SK-N-SH (cell line): ENCODE measurements around the gene RPS6KA5. TPM values are rescaled to one million over a fixed set of nuclear protein-coding genes. Genes with fewer than 3 reads are reported as not detected.

Source experiments
- CTCF ChIA-PET: fragments of 300-600, 350-600 bp; formaldehyde crosslinking; extraction: SDS; loops from one replicate; lab custom pipeline; 2021; lab: Yijun Ruan, JAX
- POLR2A ChIA-PET: fragments of 350-600 bp; sonication (Branson Sonifier 250); formaldehyde crosslinking; extraction: SDS; loops from one replicate; lab custom pipeline; 2020; ENCODE audit warnings: antibody characterized with exemption, inconsistent platforms; lab: Yijun Ruan, JAX
- DNase-seq: peaks from one replicate; pipeline ENCODE4 v3.0.0; 2012
- H2AFZ ChIP-seq: fragments of 200-600 bp; sonication (generic); 2 replicates; pipeline ENCODE4 v1.8.1; 2016; ENCODE audit warnings: antibody characterized with exemption, mild to moderate bottlenecking, low read depth
- H3F3A ChIP-seq: fragments of 200-600 bp; sonication (generic); replicated peaks from 2 replicates; pipeline ENCODE3; 2016; ENCODE audit warnings: antibody characterized with exemption, mild to moderate bottlenecking; ENCODE audit not compliant: insufficient read depth
- H3K27ac ChIP-seq, 2 experiments: fragments of 200-500 bp in 1 of 2; fragments of 200-600 bp in 1 of 2; sonication (Bioruptor generic) in 1 of 2; sonication (generic), shearing (Covaris generic) in 1 of 2; 2 replicates each; pipeline versions ENCODE4 v1.5.1 to v1.6.1; 2014 to 2016; ENCODE audit warnings: low read depth in 2 of 2, inconsistent platforms in 1 of 2, low read length in 1 of 2, mild to moderate bottlenecking in 1 of 2, mixed read lengths in 1 of 2
- H3K27me3 ChIP-seq: fragments of 200-600 bp; sonication (generic), shearing (Covaris generic); 2 replicates; pipeline ENCODE4 v1.6.1; 2016; ENCODE audit warnings: mixed run types; ENCODE audit not compliant: insufficient read depth
- H3K36me3 ChIP-seq, 2 experiments: fragments of 200-500 bp in 1 of 2; fragments of 200-600 bp in 1 of 2; sonication (Bioruptor generic) in 1 of 2; sonication (generic) in 1 of 2; replicated peaks in 1 of 2; 2 replicates each; pipeline versions ENCODE3 to v1.5.1; 2014 to 2016; ENCODE audit warnings: low read length in 1 of 2, mild to moderate bottlenecking in 1 of 2; ENCODE audit not compliant: insufficient read depth in 2 of 2, control insufficient read depth in 1 of 2
- H3K4me1 ChIP-seq, 2 experiments: fragments of 200-500 bp in 1 of 2; fragments of 200-600 bp in 1 of 2; sonication (Bioruptor generic) in 1 of 2; sonication (generic), shearing (Covaris generic) in 1 of 2; 2 replicates each; pipeline versions ENCODE4 v1.5.1 to v1.6.1; 2014 to 2016; ENCODE audit warnings: low read depth in 1 of 2, low read length in 1 of 2, mixed run types in 1 of 2; ENCODE audit not compliant: insufficient read depth in 2 of 2, control insufficient read depth in 1 of 2
- H3K4me2 ChIP-seq: fragments of 200-600 bp; sonication (generic), shearing (Covaris generic); 2 replicates; pipeline ENCODE4 v1.6.1; 2017; ENCODE audit warnings: mixed run types
- H3K4me3 ChIP-seq, 2 experiments: fragments of 200-500 bp in 1 of 2; fragments of 200-600 bp in 1 of 2; sonication (Bioruptor generic) in 1 of 2; sonication (generic), shearing (Covaris generic) in 1 of 2; 2 replicates each; pipeline versions ENCODE4 v1.5.1 to v1.8.1; 2014 to 2016; ENCODE audit warnings: low read depth in 2 of 2, inconsistent platforms in 1 of 2, low read length in 1 of 2, mild to moderate bottlenecking in 1 of 2, mixed read lengths in 1 of 2, moderate library complexity in 1 of 2
- H3K79me2 ChIP-seq: fragments of 200-600 bp; sonication (generic); 2 replicates; pipeline ENCODE4 v1.8.1; 2017; ENCODE audit warnings: mild to moderate bottlenecking; ENCODE audit not compliant: insufficient read depth
- H3K9ac ChIP-seq: fragments of 200-600 bp; sonication (generic); 2 replicates; pipeline ENCODE4 v1.6.1; 2017; ENCODE audit warnings: mixed run types
- H3K9me2 ChIP-seq: fragments of 200-600 bp; sonication (generic); 2 replicates; pipeline ENCODE4 v1.6.1; 2017; ENCODE audit warnings: mixed run types
- H3K9me3 ChIP-seq: fragments of 200-600 bp; sonication (generic); 2 replicates; pipeline ENCODE4 v1.6.1; 2017; ENCODE audit warnings: mixed run types, mild to moderate bottlenecking, moderate library complexity
- H4K20me1 ChIP-seq: fragments of 200-600 bp; sonication (generic); 2 replicates; pipeline ENCODE4 v1.6.1; 2017; ENCODE audit warnings: mild to moderate bottlenecking, mixed run types; ENCODE audit not compliant: insufficient read depth
- ELF1 ChIP-seq: IDR thresholded peaks from 2 replicates; pipeline ENCODE4 v1.4.0; 2012
- EP300 ChIP-seq, 2 experiments: IDR thresholded peaks; 2 replicates each; pipeline versions ENCODE4 v1.4.0 to v1.6.1; 2012; ENCODE audit warnings: borderline replicate concordance in 1 of 2, low read depth in 1 of 2, low read length in 1 of 2
- EZH2phosphoT487 ChIP-seq: fragments of 200-600 bp; sonication (generic); IDR thresholded peaks from 2 replicates; pipeline ENCODE4 v1.6.1; 2017; ENCODE audit warnings: low read depth, mixed run types, mild to moderate bottlenecking, antibody characterized with exemption, moderate library complexity, borderline replicate concordance
- FOXJ3 ChIP-seq: sonication (generic); formaldehyde crosslinking; IDR thresholded peaks from 2 replicates; pipeline ENCODE4 v1.5.1; 2020; ENCODE audit warnings: mild to moderate bottlenecking, missing genetic modification reagents
- GABPA ChIP-seq: IDR thresholded peaks from 2 replicates; pipeline ENCODE4 v1.4.0; 2012; ENCODE audit warnings: low read depth, mild to moderate bottlenecking
- MEF2A ChIP-seq: IDR thresholded peaks from 2 replicates; pipeline ENCODE4 v1.4.0; 2012; ENCODE audit warnings: low read depth, borderline replicate concordance
- MXI1 ChIP-seq: IDR thresholded peaks from 2 replicates; pipeline ENCODE4 v1.6.1; 2012; ENCODE audit warnings: mild to moderate bottlenecking, low read depth, low read length, improper control_type of control experiment
- NRF1 ChIP-seq: IDR thresholded peaks from 2 replicates; pipeline ENCODE4 v1.6.1; 2012; ENCODE audit warnings: low read depth, mild to moderate bottlenecking, low read length
- POLR2AphosphoS5 ChIP-seq: IDR thresholded peaks from 2 replicates; pipeline ENCODE4 v1.6.1; 2012; ENCODE audit warnings: low read depth, low read length
- RAD21 ChIP-seq: IDR thresholded peaks from 2 replicates; pipeline ENCODE4 v1.6.1; 2012; ENCODE audit warnings: mild to moderate bottlenecking, low read length
- RCOR1 ChIP-seq: fragments of 150-350 bp; IDR thresholded peaks from 2 replicates; pipeline ENCODE4 v1.6.1; 2017; ENCODE audit warnings: antibody characterized with exemption, low read length
- RFX5 ChIP-seq: IDR thresholded peaks from 2 replicates; pipeline ENCODE4 v1.6.1; 2012; ENCODE audit warnings: mild to moderate bottlenecking, improper control_type of control experiment, low read length
- RXRA ChIP-seq: IDR thresholded peaks from 2 replicates; pipeline ENCODE4 v1.4.0; 2012; ENCODE audit warnings: low read depth, mild to moderate bottlenecking, borderline replicate concordance
- SIN3A ChIP-seq: IDR thresholded peaks from 2 replicates; pipeline ENCODE4 v1.6.1; 2012; ENCODE audit warnings: low read depth, mild to moderate bottlenecking, low read length, moderate library complexity, borderline replicate concordance
- SMC3 ChIP-seq: IDR thresholded peaks from 2 replicates; pipeline ENCODE4 v1.6.1; 2012; ENCODE audit warnings: low read depth, low read length, improper control_type of control experiment
- TCF12 ChIP-seq: IDR thresholded peaks from 2 replicates; pipeline ENCODE4 v1.4.0; 2012
- TEAD4 ChIP-seq: IDR thresholded peaks from 2 replicates; pipeline ENCODE4 v1.4.0; 2012; ENCODE audit warnings: mild to moderate bottlenecking, borderline replicate concordance; ENCODE audit not compliant: insufficient read depth
- YY1 ChIP-seq: IDR thresholded peaks from 2 replicates; pipeline ENCODE4 v1.4.0; 2012; ENCODE audit warnings: low read depth, mild to moderate bottlenecking
- WGBS: methylation state at CpG from one replicate; pipeline ENCODE4 v1.1.6; 2017; ENCODE audit warnings: low lambda C conversion rate; 5-methylcytosine and 5-hydroxymethylcytosine counted together
- polyA plus RNA-seq, 3 experiments: library from polyadenylated mRNA; depleted of rRNA; stranded (reverse); fragments of >200 nt; gene quantifications; 2 replicates each; pipeline ENCODE4 v1.2.3, GENCODE V29; 2012
- TF ChIP-seq, protein P1 (sequence below): IDR thresholded peaks from 2 replicates; pipeline ENCODE4 v1.4.0; 2012; ENCODE audit warnings: low read depth
- TF ChIP-seq, protein P2 (sequence below): IDR thresholded peaks from 2 replicates; pipeline ENCODE4 v1.4.0; 2012; ENCODE audit warnings: low read depth, borderline replicate concordance
- TF ChIP-seq, protein P3 (sequence below): fragments of 150-350 bp; IDR thresholded peaks from 2 replicates; pipeline ENCODE4 v1.6.1; 2016; ENCODE audit warnings: mild to moderate bottlenecking, low read depth, low read length
- TF ChIP-seq, protein P4 (sequence below): fragments of 200-600 bp; sonication (generic); IDR thresholded peaks from 2 replicates; pipeline ENCODE4 v1.6.1; 2017; ENCODE audit warnings: antibody characterized with exemption, mild to moderate bottlenecking, moderate library complexity
- TF ChIP-seq, protein P5 (sequence below): IDR thresholded peaks from 2 replicates; pipeline ENCODE4 v1.4.0; 2012; ENCODE audit warnings: low read depth, borderline replicate concordance

RPS6KA5 gene
- polyA plus RNA-seq, 1 of the 3 experiments (the other 2 are of a cell fraction): 0.67 TPM

DNA sequence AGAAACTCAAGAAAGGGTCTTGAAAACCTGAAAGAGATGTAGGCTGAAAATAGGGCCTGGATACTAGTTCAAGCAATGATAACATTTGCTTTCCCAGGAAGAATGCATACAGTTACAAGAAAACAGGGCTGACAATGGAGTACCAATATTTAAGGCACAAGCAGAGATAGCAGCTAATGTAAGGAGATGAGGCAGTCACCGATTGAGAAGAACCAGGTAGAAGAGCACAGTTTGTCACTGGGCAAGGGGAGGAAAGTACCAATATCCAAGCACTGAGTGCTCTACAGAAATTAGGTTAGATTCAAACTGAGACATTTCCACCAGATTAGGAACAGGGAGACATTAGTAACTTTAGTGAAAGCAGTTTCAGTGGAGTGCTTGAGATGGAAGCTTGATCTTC lies 19.9 kb downstream of the RPS6KA5 start:
- Histone ChIP-seq H3K27ac (no peak overlapping the region), H4K20me1 (no peaks in the 10 kb centered on the region), H2AFZ (no peak overlapping the region), H3K9me3 (no peaks in the 10 kb centered on the region), H3K9ac (no peak overlapping the region), H3K36me3 (no peaks in the 10 kb centered on the region), H3K4me1 (no peaks in the 10 kb centered on the region), H3K79me2 (no peaks in the 10 kb centered on the region), H3K9me2 (no peaks in the 10 kb centered on the region), H3K4me2 (no peak overlapping the region), H3K27me3 (no peaks in the 10 kb centered on the region), H3K4me3 (no peak overlapping the region), H3F3A (no peaks in the 10 kb centered on the region)
- POLR2A ChIA-PET: no interaction called here
- DNase-seq: no peak
- 81% methylated on average over 1 of the region's 1 CpG for WGBS
- CTCF ChIA-PET: interaction anchor here (0.6 to 2.5 kb wide), 3 partner anchors 131 to 322 kb away, joined by 3 to 8 read pairs (median 3); no protein-coding TSS in a partner anchor
- TF ChIP-seq EZH2phosphoT487 (no peak), EP300 (IDR thresholded peaks at IDR 0.05; ENCODE audit: borderline replicate concordance in 1 of 2, low read depth in 1 of 2, low read length in 1 of 2) (no peak), YY1 (no peak), RFX5 (no peak), RAD21 (no peak), MEF2A (no peak), RCOR1 (no peak), MXI1 (no peak), TEAD4 (no peak), POLR2AphosphoS5 (no peak)
- TF ChIP-seq, protein P1, sequence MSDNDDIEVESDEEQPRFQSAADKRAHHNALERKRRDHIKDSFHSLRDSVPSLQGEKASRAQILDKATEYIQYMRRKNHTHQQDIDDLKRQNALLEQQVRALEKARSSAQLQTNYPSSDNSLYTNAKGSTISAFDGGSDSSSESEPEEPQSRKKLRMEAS: no peak
- TF ChIP-seq, protein P2, sequence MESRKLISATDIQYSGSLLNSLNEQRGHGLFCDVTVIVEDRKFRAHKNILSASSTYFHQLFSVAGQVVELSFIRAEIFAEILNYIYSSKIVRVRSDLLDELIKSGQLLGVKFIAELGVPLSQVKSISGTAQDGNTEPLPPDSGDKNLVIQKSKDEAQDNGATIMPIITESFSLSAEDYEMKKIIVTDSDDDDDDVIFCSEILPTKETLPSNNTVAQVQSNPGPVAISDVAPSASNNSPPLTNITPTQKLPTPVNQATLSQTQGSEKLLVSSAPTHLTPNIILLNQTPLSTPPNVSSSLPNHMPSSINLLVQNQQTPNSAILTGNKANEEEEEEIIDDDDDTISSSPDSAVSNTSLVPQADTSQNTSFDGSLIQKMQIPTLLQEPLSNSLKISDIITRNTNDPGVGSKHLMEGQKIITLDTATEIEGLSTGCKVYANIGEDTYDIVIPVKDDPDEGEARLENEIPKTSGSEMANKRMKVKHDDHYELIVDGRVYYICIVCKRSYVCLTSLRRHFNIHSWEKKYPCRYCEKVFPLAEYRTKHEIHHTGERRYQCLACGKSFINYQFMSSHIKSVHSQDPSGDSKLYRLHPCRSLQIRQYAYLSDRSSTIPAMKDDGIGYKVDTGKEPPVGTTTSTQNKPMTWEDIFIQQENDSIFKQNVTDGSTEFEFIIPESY: no peak
- TF ChIP-seq, protein P3, sequence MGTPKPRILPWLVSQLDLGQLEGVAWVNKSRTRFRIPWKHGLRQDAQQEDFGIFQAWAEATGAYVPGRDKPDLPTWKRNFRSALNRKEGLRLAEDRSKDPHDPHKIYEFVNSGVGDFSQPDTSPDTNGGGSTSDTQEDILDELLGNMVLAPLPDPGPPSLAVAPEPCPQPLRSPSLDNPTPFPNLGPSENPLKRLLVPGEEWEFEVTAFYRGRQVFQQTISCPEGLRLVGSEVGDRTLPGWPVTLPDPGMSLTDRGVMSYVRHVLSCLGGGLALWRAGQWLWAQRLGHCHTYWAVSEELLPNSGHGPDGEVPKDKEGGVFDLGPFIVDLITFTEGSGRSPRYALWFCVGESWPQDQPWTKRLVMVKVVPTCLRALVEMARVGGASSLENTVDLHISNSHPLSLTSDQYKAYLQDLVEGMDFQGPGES: no peak

DNA sequence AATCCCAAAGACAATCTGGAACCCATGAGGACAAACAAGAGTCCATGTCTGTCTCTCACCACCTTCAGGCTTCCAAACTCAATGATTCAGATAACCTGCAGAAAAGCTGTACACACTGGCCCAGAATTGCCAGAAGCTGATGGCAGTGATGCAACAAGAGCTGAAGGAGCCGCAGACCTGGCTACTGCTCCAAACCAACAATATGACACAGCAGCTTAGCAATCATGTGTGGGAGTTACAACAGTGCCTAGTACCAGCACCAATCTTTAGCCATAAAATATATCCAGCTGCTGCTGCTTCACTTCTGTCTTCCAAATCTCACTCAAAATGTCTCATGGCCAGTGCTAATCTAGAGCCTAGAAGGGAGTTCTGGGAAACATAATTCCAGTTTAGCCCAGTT lies 22.0 kb downstream of the RPS6KA5 start:
- CTCF ChIA-PET: no interaction called here
- no CpG with 5 or more reads among the region's 1 CpG for WGBS
- TF ChIP-seq ELF1 (no peak), TCF12 (no peak), EZH2phosphoT487 (no peak), RXRA (no peak), SIN3A (no peak), FOXJ3 (no peak), GABPA (no peak), NRF1 (no peak), EP300 (IDR thresholded peaks at IDR 0.05; ENCODE audit: borderline replicate concordance in 1 of 2, low read depth in 1 of 2, low read length in 1 of 2) (no peak), SMC3 (no peak)
- TF ChIP-seq, protein P4, sequence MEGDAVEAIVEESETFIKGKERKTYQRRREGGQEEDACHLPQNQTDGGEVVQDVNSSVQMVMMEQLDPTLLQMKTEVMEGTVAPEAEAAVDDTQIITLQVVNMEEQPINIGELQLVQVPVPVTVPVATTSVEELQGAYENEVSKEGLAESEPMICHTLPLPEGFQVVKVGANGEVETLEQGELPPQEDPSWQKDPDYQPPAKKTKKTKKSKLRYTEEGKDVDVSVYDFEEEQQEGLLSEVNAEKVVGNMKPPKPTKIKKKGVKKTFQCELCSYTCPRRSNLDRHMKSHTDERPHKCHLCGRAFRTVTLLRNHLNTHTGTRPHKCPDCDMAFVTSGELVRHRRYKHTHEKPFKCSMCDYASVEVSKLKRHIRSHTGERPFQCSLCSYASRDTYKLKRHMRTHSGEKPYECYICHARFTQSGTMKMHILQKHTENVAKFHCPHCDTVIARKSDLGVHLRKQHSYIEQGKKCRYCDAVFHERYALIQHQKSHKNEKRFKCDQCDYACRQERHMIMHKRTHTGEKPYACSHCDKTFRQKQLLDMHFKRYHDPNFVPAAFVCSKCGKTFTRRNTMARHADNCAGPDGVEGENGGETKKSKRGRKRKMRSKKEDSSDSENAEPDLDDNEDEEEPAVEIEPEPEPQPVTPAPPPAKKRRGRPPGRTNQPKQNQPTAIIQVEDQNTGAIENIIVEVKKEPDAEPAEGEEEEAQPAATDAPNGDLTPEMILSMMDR: no peak
- TF ChIP-seq, protein P3: no peak
- TF ChIP-seq, protein P5, sequence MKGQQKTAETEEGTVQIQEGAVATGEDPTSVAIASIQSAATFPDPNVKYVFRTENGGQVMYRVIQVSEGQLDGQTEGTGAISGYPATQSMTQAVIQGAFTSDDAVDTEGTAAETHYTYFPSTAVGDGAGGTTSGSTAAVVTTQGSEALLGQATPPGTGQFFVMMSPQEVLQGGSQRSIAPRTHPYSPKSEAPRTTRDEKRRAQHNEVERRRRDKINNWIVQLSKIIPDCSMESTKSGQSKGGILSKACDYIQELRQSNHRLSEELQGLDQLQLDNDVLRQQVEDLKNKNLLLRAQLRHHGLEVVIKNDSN: no peak
- H3K79me2 ChIP-seq: no peaks in the 10 kb centered on the region
- no peak overlapping the region for H3K4me2 ChIP-seq
- H2AFZ ChIP-seq: no peak overlapping the region
- H3K9me2 ChIP-seq: no peaks in the 10 kb centered on the region
- H4K20me1 ChIP-seq: no peaks in the 10 kb centered on the region
- no peaks in the 10 kb centered on the region for H3K36me3 ChIP-seq
- no peak for DNase-seq
- H3K4me1 ChIP-seq: no peaks in the 10 kb centered on the region
- no peak overlapping the region for H3K4me3 ChIP-seq
- H3K9ac ChIP-seq: no peak overlapping the region
- no peaks in the 10 kb centered on the region for H3K27me3 ChIP-seq
- H3K27ac ChIP-seq: no peak overlapping the region
- POLR2A ChIA-PET: no interaction called here
- no peaks in the 10 kb centered on the region for H3F3A ChIP-seq
- H3K9me3 ChIP-seq: no peaks in the 10 kb centered on the region
